Right atrium auricular region (tissue), 2 donors: ENCODE measurements around the gene XCL1. TPM values are rescaled to one million over a fixed set of nuclear protein-coding genes. Genes with fewer than 3 reads are reported as not detected.

ENCODE experiments used
- DNase-seq: peaks from one replicate; pipeline ENCODE4 v3.0.0-alpha.2; 2019; ENCODE audit warnings: low spot score
- H3K27ac ChIP-seq, 2 donors: fragments of 200-600 bp; sonication (generic); 1 replicate in 1 of 2; 2 replicates in 1 of 2; pipeline ENCODE4 v1.5.1; 2016 to 2019
- H3K27me3 ChIP-seq, 2 donors: fragments of 200-600 bp; sonication (generic); one replicate each; pipeline versions ENCODE4 v1.5.1 to v1.6.0; 2017 to 2019
- H3K36me3 ChIP-seq: fragments of 200-600 bp; sonication (generic); one replicate; pipeline ENCODE4 v1.5.1; 2016
- H3K4me1 ChIP-seq, 2 donors: fragments of 200-600 bp; sonication (generic); one replicate each; pipeline versions ENCODE4 v1.5.1 to v1.6.0; 2017 to 2019
- H3K4me3 ChIP-seq, 2 donors: fragments of 200-600 bp; sonication (generic); 1 replicate in 1 of 2; 2 replicates in 1 of 2; pipeline ENCODE4 v1.5.1; 2017 to 2019; ENCODE audit warnings: mild to moderate bottlenecking in 1 of 2, moderate library complexity in 1 of 2
- H3K9me3 ChIP-seq, 2 donors: fragments of 200-600 bp; sonication (generic); one replicate each; pipeline ENCODE4 v1.5.1; 2019
- total RNA-seq, 2 donors: library from RNA; depleted of rRNA; stranded (reverse); fragments of >200 nt; gene quantifications; one replicate each; pipeline ENCODE4 v1.1.0, GENCODE V29; 2016
- TF ChIP-seq, protein P1 (sequence below), 2 donors: fragments of 200-600 bp; sonication (generic); IDR thresholded peaks; one replicate each; pipeline ENCODE4 v1.5.1; 2019; ENCODE audit warnings: antibody characterized with exemption in 2 of 2

Gene XCL1
- total RNA-seq, 2 donors from 2014 or later: 0.39 TPM; not detected in 1

DNA sequence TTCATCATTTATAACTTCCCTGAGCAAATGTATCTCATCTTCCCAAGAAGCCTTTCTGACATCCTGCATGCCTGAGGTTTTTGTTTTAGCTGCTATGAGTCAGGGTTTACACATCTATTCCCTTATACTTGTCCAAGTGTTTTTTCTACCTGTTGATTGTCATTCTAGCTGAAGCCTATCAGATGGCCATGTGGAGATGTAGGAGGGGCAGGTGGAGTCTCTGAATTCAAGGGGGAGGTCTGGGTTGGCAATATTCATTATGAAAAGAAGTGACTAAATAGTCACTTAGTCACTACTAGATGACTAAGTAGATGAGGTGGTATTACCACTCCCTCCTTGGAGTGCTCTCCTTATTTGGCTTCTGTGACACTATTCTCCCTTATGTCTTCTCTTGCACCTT, 52.4 kb downstream of the XCL1 start:
- H3K27ac ChIP-seq: no peak overlapping the region
- H3K36me3 ChIP-seq: no peaks in the 10 kb centered on the region
- H3K9me3 ChIP-seq: no peaks in the 10 kb centered on the region
- DNase-seq: no peak
- TF ChIP-seq, protein P1, sequence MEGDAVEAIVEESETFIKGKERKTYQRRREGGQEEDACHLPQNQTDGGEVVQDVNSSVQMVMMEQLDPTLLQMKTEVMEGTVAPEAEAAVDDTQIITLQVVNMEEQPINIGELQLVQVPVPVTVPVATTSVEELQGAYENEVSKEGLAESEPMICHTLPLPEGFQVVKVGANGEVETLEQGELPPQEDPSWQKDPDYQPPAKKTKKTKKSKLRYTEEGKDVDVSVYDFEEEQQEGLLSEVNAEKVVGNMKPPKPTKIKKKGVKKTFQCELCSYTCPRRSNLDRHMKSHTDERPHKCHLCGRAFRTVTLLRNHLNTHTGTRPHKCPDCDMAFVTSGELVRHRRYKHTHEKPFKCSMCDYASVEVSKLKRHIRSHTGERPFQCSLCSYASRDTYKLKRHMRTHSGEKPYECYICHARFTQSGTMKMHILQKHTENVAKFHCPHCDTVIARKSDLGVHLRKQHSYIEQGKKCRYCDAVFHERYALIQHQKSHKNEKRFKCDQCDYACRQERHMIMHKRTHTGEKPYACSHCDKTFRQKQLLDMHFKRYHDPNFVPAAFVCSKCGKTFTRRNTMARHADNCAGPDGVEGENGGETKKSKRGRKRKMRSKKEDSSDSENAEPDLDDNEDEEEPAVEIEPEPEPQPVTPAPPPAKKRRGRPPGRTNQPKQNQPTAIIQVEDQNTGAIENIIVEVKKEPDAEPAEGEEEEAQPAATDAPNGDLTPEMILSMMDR (IDR thresholded peaks at IDR 0.05): no peak
- H3K4me1 ChIP-seq: peaks cover 0 to 1% of the 10 kb centered on the region in 2 donors
- H3K4me3 ChIP-seq: no peak overlapping the region
- H3K27me3 ChIP-seq: no peaks in the 10 kb centered on the region

DNA sequence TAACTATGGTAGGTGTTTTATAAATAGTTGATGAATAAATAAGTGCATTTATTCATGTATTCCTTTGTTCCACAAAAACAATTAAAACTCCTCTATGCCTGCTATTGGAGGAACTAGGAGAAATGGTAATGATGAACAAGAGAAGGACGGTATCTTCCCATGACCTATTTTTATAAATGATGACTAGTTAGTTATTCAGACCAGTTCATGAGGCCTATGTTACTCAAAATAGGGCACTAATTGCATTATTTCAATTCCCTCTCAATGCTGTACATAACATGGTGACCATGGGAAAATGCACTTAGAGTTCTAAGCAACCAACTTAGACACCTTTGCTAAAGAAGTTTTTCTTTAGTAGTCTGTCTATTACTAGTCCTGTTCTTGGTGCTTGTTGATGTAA, 53.1 kb downstream of the XCL1 start:
- Histone ChIP-seq H3K4me1 (no peaks in the 10 kb centered on the region), H3K4me3 (no peak overlapping the region), H3K9me3 (no peaks in the 10 kb centered on the region), H3K27me3 (no peaks in the 10 kb centered on the region), H3K27ac (no peak overlapping the region), H3K36me3 (no peaks in the 10 kb centered on the region)
- DNase-seq: no peak
- TF ChIP-seq, protein P1 (IDR thresholded peaks at IDR 0.05): no peak

Other genes with a start within 250 kb of the XCL1 start
- not detected for gene XCL2, start 32.6 kb upstream of the XCL1 start, total RNA-seq
- gene DPT, start 152.6 kb downstream of the XCL1 start, total RNA-seq: 10 to 100 TPM; 52.2 to 71.3 TPM